HG03196 (cell line): Measurements from ENCODE around the gene CROCC2.

Experiments
- ATAC-seq: cut with Tn5 transposase; IDR thresholded peaks from one replicate; pipeline ENCODE4 v1.9.1; 2021; ENCODE audit not compliant: unreplicated experiment

The CROCC2 gene

GRCh38 chr2:240875228-240876034 is 30.7 kb upstream of the CROCC2 start:
- ATAC-seq: no peak

DNA sequence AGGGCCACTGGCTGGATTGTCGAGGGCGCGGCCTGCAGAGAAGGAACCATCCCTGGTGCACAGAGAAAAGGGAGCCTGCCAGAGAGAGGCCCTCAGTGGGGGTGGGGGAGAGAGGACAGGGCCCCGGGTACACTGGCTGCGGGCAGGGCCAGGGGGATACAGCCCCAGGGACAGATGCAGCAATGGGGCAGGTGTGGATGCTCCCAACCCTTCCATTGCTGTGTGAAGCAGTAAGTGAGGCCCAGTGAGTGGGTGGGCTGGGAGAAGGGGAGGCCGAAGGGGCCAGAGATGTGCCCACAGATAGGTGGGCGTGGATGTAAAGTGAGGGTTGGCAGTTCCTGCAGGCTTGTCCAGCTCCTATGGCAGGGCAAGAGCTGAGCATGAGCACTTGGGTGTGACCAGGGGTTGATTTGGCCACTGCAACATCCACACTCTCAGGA is 30.1 kb upstream of the CROCC2 start:
- no peak for ATAC-seq

- ATAC-seq: no peak
These were observed 29.5 kb upstream of the CROCC2 start for GRCh38 chr2:240876475-240877251.

- no peak for ATAC-seq
These were observed 28.4 kb upstream of the CROCC2 start for GRCh38 chr2:240877460-240878340.

- ATAC-seq: no peak
These were observed 27.7 kb upstream of the CROCC2 start for GRCh38 chr2:240878341-240878936.

- no peak for ATAC-seq
These were observed 27.0 kb upstream of the CROCC2 start for GRCh38 chr2:240879105-240879504.

GRCh38 chr2:240881913-240882312 is 24.2 kb upstream of the CROCC2 start:
- ATAC-seq: no peak

DNA sequence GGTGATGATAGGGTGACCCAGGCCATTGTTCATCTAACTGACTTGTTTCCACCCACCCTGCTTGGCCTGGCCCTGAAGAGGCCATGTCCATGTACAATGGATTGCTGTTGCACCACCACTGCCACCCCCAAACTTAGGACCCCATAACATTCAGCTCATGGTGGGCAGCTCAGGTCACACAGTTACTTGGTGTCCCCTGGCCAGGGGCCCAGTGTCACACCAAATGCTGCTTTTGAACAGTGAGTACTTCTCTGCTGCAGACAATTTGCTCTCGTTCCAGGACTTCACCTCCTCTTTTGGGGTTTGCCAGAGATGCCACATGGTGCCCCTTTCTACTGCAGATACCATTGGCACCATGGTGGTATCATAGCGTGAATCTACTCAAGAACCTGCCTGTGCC is 21.9 kb upstream of the CROCC2 start:
- ATAC-seq: no peak

DNA sequence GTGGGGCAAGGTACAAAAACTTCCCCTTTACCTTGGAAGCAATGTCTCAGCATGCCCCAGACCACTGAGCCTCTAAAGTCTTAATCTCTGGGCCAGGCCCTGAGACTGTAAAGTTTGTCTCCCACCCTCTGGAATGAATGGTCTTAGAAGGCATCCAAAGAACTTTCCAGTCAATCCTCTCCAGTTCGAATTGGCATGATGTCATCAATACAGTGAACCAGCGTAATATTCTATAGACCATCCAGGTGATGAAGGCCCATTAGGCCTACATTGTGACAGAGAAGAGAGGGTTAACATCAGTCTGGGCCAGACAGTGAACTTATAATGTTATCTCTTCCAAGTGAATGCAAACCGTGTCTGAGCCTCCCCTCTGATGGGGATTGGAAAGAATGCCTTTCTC is 21.4 kb upstream of the CROCC2 start:
- ATAC-seq: no peak

GRCh38 chr2:240885566-240885965 is 20.6 kb upstream of the CROCC2 start:
- ATAC-seq: no peak

GRCh38 chr2:240886023-240886565 is 20.0 kb upstream of the CROCC2 start:
- ATAC-seq: no peak

- ATAC-seq: no peak
These were observed 19.2 kb upstream of the CROCC2 start for GRCh38 chr2:240886678-240887609.

DNA sequence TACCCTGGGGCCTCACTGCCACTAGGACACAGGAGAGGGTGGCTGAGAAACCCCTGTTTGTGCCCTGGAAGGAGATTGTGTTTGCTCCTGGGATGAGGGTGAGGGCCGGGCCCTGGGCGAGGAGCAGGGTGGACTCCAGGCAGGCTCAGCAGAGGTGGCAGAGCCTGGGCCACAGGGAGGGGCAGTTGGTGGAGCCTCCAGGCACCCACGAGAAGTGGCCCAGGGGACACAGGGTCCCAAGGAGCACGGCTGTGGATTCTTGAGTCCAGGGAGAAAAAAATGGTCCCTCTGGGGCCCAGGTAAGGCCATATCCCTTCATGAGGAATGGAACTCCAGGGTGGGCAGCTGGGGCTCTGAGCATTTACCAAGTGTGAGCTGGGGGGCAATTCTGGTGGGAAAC is 18.5 kb upstream of the CROCC2 start:
- no peak for ATAC-seq

GRCh38 chr2:240888130-240888889 is 17.8 kb upstream of the CROCC2 start:
- no peak for ATAC-seq

GRCh38 chr2:240888890-240889573 is 17.1 kb upstream of the CROCC2 start:
- ATAC-seq: no peak

DNA sequence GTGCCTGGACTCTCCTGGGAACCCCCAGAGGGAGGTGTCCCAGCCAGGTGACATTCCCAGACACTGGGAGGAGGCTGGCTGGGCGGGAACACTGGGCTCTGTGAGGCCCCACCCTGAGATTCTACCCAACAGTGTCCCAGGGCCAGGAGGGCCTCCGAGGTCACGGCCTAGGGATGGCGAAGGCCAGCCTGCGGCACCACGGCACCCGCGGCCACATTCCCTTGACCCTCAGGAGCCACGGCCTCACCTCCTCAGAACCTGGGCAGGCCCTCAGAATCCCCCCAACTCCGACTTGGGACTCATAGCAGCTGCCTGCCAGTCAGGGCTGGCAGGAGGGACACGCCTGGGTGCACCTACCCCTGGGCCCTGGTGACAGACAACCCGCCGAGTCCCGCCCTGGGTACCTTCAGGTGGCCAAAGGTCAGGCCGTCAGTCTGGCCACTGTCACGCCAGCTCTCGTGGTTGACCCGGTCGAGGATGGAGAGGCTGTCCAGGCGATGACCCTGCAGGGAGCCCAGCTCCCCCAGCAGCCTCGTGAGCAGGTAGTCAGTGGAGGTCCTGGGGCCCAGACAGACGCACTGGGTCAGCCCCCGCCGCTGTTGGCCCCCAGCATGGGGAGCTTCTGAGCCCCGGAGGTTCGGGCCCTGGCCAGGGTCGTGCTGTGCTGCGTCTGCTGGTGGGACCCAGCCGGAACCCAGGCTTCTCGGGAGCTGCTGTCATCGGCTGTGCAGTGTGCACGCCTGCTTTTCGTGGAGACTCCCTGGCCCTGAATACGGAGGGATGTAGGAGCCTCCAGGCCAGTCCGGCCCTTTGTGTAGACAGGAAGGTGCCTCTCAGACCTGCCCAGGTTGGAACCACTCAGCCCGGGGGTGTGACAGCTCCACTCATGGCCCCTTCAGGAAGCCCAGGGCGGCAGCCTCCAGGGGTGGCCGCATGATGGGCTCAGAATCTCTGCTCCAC is 16.3 kb upstream of the CROCC2 start:
- no peak for ATAC-seq

- no peak for ATAC-seq
These were observed 15.4 kb upstream of the CROCC2 start for GRCh38 chr2:240890691-240891090.
